AG09319 (cell line): ENCODE data around the gene ARHGAP19.

Experiments
- DNase-seq: peaks from one replicate; pipeline ENCODE4 v3.0.0-alpha.2; 2010; ENCODE audit warnings: low read depth; ENCODE audit errors: extremely low read depth
- TF ChIP-seq, protein P1 (sequence below): IDR thresholded peaks from 2 replicates; pipeline ENCODE4 v1.5.1; 2011; ENCODE audit warnings: low read depth, mild to moderate bottlenecking, inconsistent platforms, low read length, moderate library complexity

Gene ARHGAP19

GRCh38 chr10:97261183-97261582, 31.3 kb downstream of the ARHGAP19 start:
- TF ChIP-seq, protein P1, sequence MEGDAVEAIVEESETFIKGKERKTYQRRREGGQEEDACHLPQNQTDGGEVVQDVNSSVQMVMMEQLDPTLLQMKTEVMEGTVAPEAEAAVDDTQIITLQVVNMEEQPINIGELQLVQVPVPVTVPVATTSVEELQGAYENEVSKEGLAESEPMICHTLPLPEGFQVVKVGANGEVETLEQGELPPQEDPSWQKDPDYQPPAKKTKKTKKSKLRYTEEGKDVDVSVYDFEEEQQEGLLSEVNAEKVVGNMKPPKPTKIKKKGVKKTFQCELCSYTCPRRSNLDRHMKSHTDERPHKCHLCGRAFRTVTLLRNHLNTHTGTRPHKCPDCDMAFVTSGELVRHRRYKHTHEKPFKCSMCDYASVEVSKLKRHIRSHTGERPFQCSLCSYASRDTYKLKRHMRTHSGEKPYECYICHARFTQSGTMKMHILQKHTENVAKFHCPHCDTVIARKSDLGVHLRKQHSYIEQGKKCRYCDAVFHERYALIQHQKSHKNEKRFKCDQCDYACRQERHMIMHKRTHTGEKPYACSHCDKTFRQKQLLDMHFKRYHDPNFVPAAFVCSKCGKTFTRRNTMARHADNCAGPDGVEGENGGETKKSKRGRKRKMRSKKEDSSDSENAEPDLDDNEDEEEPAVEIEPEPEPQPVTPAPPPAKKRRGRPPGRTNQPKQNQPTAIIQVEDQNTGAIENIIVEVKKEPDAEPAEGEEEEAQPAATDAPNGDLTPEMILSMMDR = no peak
- DNase-seq = no peak

DNA sequence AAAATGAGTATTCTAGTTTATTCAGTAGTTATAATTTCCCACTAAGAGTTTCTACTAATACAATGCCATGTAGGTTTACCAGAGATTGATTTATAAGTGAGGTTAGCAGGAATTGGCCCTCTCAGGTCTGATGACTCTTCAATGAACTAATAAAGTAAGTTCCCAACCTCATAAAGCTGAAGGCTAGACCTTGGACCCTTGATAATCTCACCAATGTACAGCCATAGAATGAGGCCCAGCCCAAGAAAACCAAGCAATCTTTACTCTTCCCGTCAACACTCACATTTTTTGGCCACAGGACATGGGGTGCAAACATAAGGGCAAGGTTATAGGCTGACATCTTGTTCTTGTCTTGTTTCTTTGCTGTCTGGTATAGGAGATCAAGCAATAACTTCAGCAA, 33.3 kb downstream of the ARHGAP19 start:
- no peak for DNase-seq
- TF ChIP-seq, protein P1 = no peak

DNA sequence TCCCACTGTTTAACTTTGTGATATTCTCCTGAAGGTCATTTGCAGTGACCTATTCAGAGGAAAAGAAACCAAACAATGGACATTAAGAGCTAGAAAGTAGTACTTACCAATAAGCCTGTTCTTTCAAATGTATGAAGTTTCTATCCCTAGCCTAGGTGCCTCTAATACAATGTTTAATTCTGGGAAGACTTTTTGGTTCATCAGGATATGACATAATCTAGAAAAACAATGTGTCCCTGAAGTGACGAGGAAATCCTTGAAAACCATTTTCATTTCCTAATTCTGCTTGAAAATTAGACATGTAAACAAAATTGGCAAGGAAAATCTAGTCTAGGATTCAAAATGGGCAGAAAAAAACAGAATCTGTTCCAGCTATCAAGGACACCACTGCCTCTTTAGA, 36.1 kb downstream of the ARHGAP19 start:
- TF ChIP-seq, protein P1 = no peak
- no peak for DNase-seq

GRCh38 chr10:97255512-97256293, 36.7 kb downstream of the ARHGAP19 start:
- TF ChIP-seq, protein P1 = no peak

DNA sequence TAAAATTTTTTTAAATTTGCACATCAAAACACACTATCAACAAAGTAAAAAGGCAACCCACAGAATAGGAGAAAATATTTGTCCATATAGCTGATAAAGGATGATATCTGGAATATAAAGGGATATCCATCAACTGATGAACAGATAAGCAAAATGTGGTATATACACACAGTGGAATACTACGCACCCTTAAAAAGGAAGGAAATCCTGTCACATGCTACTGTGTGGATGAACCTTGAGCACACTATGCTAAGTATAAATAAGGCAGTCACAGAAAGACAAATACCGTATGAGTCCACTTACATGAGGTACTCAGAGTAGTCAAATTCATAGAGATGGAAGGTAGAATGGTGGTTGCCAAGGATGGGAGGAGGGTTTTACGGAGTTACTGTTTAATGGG, 37.7 kb downstream of the ARHGAP19 start:
- TF ChIP-seq, protein P1 = no peak
- DNase-seq = no peak

More at GRCh38 chr10:97255512-97256293, 36.7 kb downstream of the ARHGAP19 start:
- DNase-seq = no peak

GRCh38 chr10:97250952-97251351, 41.5 kb downstream of the ARHGAP19 start:
- DNase-seq = no peak
- TF ChIP-seq, protein P1 = no peak

GRCh38 chr10:97243836-97244235, 48.6 kb downstream of the ARHGAP19 start:
- TF ChIP-seq, protein P1 = no peak
- DNase-seq = no peak
